ENCODE data around the gene DIP2C.
"Not testable (repeated sequence)": the region's sequence is repeated elsewhere in the genome, so short reads cannot be mapped to it uniquely, and the experiment has no call there.

Gene DIP2C

GRCh38 chr10:609262-609658 is 80.2 kb downstream of the DIP2C start:
- DNase-seq = no peak

- no peak for DNase-seq
These were observed 80.9 kb downstream of the DIP2C start for GRCh38 chr10:608331-609261.

GRCh38 chr10:607545-608185 is 81.8 kb downstream of the DIP2C start:
- no peak for DNase-seq

- DNase-seq = no peak
These were observed 82.5 kb downstream of the DIP2C start for GRCh38 chr10:606762-607544.

- no peak for DNase-seq
These were observed 83.7 kb downstream of the DIP2C start for GRCh38 chr10:605632-606325.

- no peak for DNase-seq
These were observed 84.5 kb downstream of the DIP2C start for GRCh38 chr10:604716-605631.

GRCh38 chr10:603745-604144 is 85.7 kb downstream of the DIP2C start:
- no peak for DNase-seq

- no peak for DNase-seq
These were observed 87.0 kb downstream of the DIP2C start for GRCh38 chr10:602391-603005.

GRCh38 chr10:601660-601963 is 87.9 kb downstream of the DIP2C start:
- no peak for DNase-seq

GRCh38 chr10:600876-601659 is 88.4 kb downstream of the DIP2C start:
- no peak for DNase-seq

GRCh38 chr10:600234-600633 is 89.2 kb downstream of the DIP2C start:
- no peak for DNase-seq

- no peak for DNase-seq
These were observed 89.7 kb downstream of the DIP2C start for GRCh38 chr10:599767-600166.

- DNase-seq = no peak
These were observed 90.9 kb downstream of the DIP2C start for GRCh38 chr10:598415-599170.

GRCh38 chr10:597976-598375 is 91.5 kb downstream of the DIP2C start:
- no peak for DNase-seq

GRCh38 chr10:596725-597345 is 92.6 kb downstream of the DIP2C start:
- DNase-seq = no peak

- DNase-seq = not testable (repeated sequence)
These were observed 93.3 kb downstream of the DIP2C start for GRCh38 chr10:596131-596530.

- DNase-seq = no peak
These were observed 94.0 kb downstream of the DIP2C start for GRCh38 chr10:595473-595872.

- DNase-seq = no peak
These were observed 94.7 kb downstream of the DIP2C start for GRCh38 chr10:594584-595270.

All from activated CD4-positive, alpha-beta T cell treated with anti-CD3 and anti-CD28 coated beads, Interleukin-2, Interleukin-6, amounts not matched to agents 100 ng/mL and 50 ng/mL, durations not matched to agents 16 hours and 8 hours (primary cell).